Stimulated activated CD8-positive, alpha-beta memory T cell treated with anti-CD3 and anti-CD28 coated beads, Interleukin-12 subunit alpha, Interleukin-12 subunit beta, amount 100 ng/mL, for 24 hours (primary cell): Measurements from ENCODE around the gene SIGLEC6.
"Not testable (repeated sequence)": the region's sequence is repeated elsewhere in the genome, so short reads cannot be mapped to it uniquely, and the experiment has no call there.

ENCODE experiments used
- DNase-seq: peaks from one replicate; pipeline ENCODE4 v3.0.0-alpha.2; 2020; ENCODE audit errors: extremely low read depth

SIGLEC6 gene

DNA sequence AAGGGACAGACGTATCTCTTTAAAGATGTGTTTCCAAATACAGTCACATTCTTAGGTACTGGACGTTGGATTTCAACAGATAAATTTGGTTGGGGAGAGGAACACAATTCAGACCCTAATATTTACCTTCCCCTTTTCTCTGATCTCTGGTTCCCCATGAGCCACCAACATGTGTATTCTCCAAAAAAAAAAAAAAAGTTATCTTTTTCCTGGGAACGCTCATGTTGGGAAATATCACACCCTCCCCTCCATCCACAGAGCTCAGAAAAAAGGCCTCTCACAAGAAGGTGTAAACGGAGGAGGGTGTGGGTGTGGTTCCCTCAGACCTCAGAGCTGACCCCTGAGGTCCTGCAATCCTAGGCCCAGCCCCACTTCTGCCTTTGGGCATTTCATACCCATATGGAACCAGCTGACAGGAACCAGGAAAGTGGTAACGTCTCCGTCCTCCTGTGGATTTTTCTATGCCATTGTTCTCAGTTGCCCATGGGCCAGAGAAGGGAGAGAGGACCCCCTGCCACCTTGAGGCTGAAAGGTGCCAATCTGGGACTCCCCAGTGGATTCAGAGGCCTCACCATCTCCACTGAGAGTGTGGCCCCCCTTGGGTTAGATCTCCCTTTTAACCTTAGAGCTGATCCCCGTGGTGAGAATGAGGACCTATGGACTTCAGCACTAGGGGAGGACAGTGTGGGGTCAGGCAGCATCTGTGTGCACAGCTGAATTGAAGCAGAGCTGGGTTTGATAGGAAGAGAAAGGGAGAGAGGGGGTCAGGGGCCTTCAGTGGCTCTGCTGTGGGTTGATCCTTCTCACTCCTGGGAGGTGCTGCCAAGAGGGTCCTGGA is 21.4 kb downstream of the SIGLEC6 start:
- no peak for DNase-seq

- no peak for DNase-seq
These were observed 23.3 kb downstream of the SIGLEC6 start for GRCh38 chr19:51508059-51508733.

DNA sequence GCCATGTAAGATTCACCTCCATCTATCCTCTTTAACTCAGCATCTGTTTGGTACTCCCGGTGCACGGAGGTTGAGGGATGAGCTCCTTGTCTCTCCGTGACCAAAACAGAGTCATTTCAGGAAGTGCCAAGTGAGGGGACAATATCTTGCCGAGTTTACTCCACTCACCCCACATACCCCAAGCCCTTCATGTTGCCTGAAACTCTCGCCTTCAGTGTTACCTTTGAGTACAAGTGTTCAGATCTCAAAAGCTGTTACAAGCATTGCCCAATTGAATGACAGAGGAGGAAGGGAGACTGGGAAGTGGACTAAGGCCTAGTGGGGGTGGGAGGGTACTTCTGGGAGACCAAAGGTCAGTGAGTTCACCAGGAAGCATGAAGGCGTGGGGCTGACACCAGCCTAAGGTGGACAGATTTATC is 23.8 kb downstream of the SIGLEC6 start:
- no peak for DNase-seq

DNA sequence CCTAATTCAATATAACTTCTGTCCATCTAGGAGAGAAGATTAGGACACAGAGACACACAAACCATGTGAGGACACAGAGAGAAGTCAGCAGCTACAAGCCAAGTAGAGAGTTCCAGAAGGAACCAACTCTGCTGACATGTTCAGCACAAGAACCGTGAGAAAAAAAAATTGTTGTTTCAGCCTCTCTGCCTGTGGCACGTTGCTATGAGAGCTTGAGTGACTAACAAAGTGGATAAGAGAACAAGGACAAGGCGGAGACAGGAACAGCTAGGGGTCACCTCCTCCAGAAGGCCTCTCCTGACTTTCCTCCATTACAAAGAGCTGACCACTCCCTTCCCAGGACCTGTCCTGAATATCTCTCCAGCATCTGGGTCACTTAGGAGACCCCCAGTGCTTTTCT is 24.3 kb downstream of the SIGLEC6 start:
- no peak for DNase-seq

DNA sequence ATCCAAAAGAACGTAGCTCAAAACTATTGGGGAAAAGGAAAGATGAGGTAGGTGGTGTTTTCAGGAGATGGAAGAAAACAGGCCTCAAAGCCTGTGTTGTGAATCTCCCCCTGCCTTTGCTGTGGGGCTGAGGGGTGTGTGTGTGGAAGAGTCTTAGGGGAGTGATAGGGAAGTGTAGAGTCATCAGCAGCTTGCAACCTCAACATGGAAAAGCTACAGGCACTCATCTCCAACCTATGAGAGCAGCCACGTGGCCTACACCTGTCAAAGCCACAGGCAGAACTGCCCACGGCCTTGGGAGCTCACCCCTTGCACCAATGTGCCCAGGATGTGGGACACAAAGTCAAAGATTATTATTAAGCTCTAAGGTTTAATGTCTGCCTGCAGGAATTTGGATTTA is 25.6 kb downstream of the SIGLEC6 start:
- DNase-seq = no peak

DNA sequence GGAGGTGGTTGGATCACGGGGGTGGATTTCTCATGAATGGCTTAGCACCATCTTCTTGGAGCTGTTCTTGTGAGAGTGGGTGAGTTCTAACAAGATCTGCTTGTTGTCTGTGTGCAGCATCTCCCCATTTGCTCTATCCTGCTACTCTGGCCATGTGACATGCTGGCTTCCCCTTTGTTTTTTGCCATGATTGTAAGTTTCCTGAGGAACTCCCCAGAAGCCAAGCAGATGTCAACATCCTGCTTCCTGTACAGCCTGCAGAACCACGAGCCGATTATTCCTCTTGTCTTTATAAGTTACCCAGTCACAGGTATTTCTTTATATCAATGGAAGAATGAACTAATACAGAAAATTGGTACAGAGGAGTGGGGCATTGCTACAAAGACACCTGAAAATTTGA is 27.6 kb downstream of the SIGLEC6 start:
- DNase-seq = no peak

DNA sequence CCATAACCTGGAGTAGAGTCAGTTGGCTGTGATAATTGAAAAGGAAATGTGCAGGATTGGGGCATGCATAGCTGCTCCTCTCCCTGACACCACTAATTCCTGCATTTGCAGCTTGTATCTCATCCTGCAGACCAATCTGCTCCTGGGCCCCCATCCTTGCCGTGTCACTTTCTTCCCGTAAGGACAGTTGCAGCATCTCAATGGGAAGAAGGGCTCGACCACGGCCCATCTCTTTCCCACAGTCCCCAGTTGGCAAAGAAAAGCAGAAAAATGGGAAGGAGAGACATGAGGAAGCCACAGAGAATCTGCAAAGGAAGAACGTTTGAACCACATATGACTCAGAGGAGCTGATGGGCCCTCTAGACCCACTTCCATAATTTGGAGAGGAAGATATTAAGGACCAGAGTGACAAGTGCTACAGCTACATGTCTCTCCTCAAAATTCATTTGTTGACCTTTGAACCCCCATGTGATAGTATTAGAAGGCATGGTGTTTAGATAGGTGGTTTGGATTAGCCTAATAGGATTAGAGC is 28.1 kb downstream of the SIGLEC6 start:
- DNase-seq = no peak

GRCh38 chr19:51501594-51502263 is 29.7 kb downstream of the SIGLEC6 start, which contains the start of gene SIGLEC12:
Gene SIGLEC12 (minus strand): TSS chr19:51501800. CDS start chr19:51501733, 67 bp downstream.
- no peak for DNase-seq

- not testable (repeated sequence) for DNase-seq
These were observed 30.5 kb downstream of the SIGLEC6 start for GRCh38 chr19:51500931-51501330.

GRCh38 chr19:51497666-51498065 is 33.8 kb downstream of the SIGLEC6 start:
- DNase-seq = no peak

DNA sequence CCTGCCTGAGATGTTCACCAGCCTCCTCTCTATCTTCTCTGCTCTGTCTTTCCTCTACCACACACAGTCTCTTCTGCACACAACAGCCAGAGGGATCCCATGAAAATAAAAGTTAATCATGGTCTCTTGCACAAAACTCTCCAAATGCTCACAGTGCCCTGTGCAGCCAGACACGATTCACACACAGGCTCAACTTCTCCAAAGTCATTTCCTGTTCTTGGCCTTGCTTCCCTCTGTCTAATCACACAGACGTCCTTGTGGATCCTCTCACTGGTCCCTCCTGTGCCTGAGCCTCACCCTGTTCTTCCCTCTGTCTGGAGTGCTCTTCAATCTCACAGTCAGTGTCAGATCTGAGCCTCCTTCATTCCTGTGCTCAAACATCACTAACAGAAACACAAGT is 37.7 kb downstream of the SIGLEC6 start:
- no peak for DNase-seq

- DNase-seq = no peak
These were observed 39.9 kb downstream of the SIGLEC6 start for GRCh38 chr19:51491586-51491985.

DNA sequence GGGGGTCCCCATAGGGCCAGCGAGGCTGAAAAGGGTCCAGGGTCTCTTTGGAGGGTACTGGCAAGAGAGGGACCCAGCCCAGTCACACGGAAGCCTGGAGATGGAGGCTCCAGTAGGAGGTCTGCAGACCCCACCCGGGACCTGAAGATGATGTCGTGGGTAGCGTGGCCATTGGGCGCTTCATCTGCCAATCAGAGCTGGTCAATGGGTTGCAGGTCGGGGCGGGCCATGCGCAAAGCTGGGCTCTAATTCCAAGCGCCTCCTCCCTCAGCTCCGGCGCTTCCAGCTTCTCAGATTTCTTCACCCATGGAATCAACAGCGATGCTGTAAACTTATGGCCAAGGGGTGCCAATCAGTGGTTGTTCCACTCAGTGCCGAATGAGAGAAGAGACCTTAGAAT is 40.8 kb downstream of the SIGLEC6 start:
- DNase-seq = no peak

DNA sequence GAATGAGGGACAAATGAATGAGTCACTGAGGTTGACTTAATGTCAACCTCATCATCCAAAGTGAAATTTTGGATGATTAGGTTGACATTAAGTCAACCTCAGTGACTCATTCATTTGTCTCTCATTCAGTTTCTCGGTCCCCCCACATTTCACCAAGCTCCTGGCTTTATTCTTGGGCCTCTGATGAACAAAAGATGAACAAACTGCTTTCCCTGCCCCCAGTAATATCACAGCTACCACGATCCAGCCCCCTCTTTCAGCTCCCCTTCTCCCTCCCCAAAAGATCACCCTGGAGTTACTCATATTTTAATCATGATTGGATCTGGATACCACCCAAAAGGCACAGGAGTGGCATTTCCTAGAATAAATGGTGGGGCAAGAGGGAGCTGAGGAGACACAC is 42.4 kb downstream of the SIGLEC6 start:
- no peak for DNase-seq

DNA sequence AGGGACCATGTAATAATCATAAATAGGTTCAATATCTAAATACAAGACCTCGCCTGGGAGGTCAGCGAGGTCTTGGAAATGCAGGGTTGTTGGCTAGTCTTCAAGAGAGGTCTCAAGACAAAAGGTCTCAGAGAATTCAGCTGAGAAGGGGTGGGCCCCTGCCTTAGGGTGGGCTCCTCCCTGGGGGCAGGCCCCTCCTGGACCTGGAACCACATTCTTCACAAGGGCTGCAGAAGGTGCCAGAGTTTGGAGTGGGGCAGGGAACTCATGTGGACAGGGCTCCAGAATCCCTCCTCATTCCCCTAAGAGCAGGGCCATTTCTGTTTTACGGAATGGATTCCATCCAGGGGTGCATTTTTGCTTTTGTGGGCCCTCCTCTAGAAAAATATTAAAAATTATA is 43.0 kb downstream of the SIGLEC6 start:
- DNase-seq = no peak

- DNase-seq = no peak
These were observed 45.4 kb downstream of the SIGLEC6 start for GRCh38 chr19:51485960-51486660.

DNA sequence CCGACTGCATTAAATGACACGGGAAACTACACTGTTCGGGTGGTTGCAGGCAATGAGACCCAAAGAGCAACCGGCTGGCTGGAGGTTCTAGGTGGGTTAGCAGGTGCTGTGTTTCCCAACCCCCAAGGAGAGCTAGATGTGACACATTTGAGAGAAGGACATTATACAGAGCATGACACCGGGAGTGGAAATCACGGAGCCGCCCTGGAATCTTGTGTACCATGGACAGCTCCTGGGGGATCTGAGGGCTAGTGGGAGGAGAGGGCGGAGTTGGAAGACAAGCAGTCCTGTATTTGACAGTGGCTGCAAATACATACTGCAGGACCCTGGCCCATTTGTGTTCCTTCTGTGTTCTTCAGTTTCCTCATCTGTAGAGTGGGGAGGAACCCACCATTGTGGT is 50.9 kb downstream of the SIGLEC6 start:
- no peak for DNase-seq

- DNase-seq = no peak
These were observed 51.7 kb downstream of the SIGLEC6 start for GRCh38 chr19:51479531-51480331.

GRCh38 chr19:51478381-51479234 is 52.9 kb downstream of the SIGLEC6 start, which contains the start of gene CEACAM18:
Gene CEACAM18 (plus strand): TSS chr19:51478539.
- no peak for DNase-seq

GRCh38 chr19:51477344-51477743 is 54.1 kb downstream of the SIGLEC6 start:
- no peak for DNase-seq
